Calu3 (cell line): ENCODE results near the gene INSRR. TPM values are rescaled to one million over a fixed set of nuclear protein-coding genes. Genes with fewer than 3 reads are reported as not detected.

Experiments
- BruUV-seq: library from RNA; stranded (reverse); fragments of 400-500 nt; replicated peaks from 2 replicates; lab custom pipeline; 2021; lab: Mats Ljungman, UMichigan
- CTCF ChIA-PET: fragments of 300-600 bp; sonication (Branson Sonifier 250); formaldehyde crosslinking; loops from one replicate; lab custom pipeline; 2022; ENCODE audit warnings: antibody characterized with exemption; lab: Charles Lee
- DNase-seq: peaks from one replicate; pipeline ENCODE4 v3.0.0; 2022
- H3K27ac Mint-ChIP-seq: one replicate; pipeline ENCODE4 v1.8.0; 2022; ENCODE audit warnings: mixed read lengths; ENCODE audit not compliant: unreplicated experiment
- H3K27me3 Mint-ChIP-seq: one replicate; pipeline ENCODE4 v1.8.0; 2022; ENCODE audit warnings: mixed read lengths; ENCODE audit not compliant: unreplicated experiment
- H3K36me3 Mint-ChIP-seq: one replicate; pipeline ENCODE4 v1.8.0; 2022; ENCODE audit warnings: mild to moderate bottlenecking, moderate library complexity, mixed read lengths; ENCODE audit not compliant: insufficient read depth, unreplicated experiment
- H3K4me1 Mint-ChIP-seq: one replicate; pipeline ENCODE4 v1.8.0; 2022; ENCODE audit warnings: mild to moderate bottlenecking, low read depth, mixed read lengths; ENCODE audit not compliant: unreplicated experiment
- H3K4me3 Mint-ChIP-seq: one replicate; pipeline ENCODE4 v1.8.0; 2022; ENCODE audit warnings: mild to moderate bottlenecking, low read depth, moderate library complexity, mixed read lengths; ENCODE audit not compliant: unreplicated experiment
- H3K9me3 Mint-ChIP-seq: one replicate; pipeline ENCODE4 v1.8.0; 2022; ENCODE audit warnings: low read depth, mixed read lengths; ENCODE audit not compliant: unreplicated experiment
- intact Hi-C: fragments of 100-400 bp; cut with micrococcal nuclease; formaldehyde crosslinking; loops from one replicate; pipeline ENCODE4 v1.10.0; 2022; ENCODE audit not compliant: unreplicated experiment
- total RNA-seq: library from RNA; stranded (reverse); gene quantifications from 2 replicates; pipeline ENCODE4 v1.2.3, GENCODE V29; 2022
- TF ChIP-seq, protein P1 (sequence below): fragments of 200-600 bp; IDR thresholded peaks from one replicate; pipeline ENCODE4 v1.8.0; 2022; ENCODE audit warnings: antibody characterized with exemption; ENCODE audit not compliant: unreplicated experiment

The INSRR gene
- total RNA-seq, 1 experiment from 2014 or later: not detected

GRCh38 chr1:156840186-156840897 is 18.6 kb downstream of the INSRR start:
- H3K4me3 Mint-ChIP-seq: no peak overlapping the region
- CTCF ChIA-PET: no interaction called here
- no peaks in the 10 kb centered on the region for H3K4me1 Mint-ChIP-seq
- H3K36me3 Mint-ChIP-seq: no peaks in the 10 kb centered on the region
- no peak for DNase-seq
- TF ChIP-seq, protein P1, sequence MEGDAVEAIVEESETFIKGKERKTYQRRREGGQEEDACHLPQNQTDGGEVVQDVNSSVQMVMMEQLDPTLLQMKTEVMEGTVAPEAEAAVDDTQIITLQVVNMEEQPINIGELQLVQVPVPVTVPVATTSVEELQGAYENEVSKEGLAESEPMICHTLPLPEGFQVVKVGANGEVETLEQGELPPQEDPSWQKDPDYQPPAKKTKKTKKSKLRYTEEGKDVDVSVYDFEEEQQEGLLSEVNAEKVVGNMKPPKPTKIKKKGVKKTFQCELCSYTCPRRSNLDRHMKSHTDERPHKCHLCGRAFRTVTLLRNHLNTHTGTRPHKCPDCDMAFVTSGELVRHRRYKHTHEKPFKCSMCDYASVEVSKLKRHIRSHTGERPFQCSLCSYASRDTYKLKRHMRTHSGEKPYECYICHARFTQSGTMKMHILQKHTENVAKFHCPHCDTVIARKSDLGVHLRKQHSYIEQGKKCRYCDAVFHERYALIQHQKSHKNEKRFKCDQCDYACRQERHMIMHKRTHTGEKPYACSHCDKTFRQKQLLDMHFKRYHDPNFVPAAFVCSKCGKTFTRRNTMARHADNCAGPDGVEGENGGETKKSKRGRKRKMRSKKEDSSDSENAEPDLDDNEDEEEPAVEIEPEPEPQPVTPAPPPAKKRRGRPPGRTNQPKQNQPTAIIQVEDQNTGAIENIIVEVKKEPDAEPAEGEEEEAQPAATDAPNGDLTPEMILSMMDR: no peak
- intact Hi-C loops: no loop called here
- H3K27ac Mint-ChIP-seq: no peak overlapping the region
- peaks cover 100% of the 10 kb centered on the region for H3K27me3 Mint-ChIP-seq
- BruUV-seq: no TSS peak
- peaks cover 2% of the 10 kb centered on the region for H3K9me3 Mint-ChIP-seq

- CTCF ChIA-PET: interaction anchor here (0.6 to 2.9 kb wide), 9 partner anchors 18 to 150 kb away, joined by 3 to 35 read pairs (median 4); partner anchors contain the start of genes INSRR and NTRK1
- Mint-ChIP-seq H3K27me3 (peaks cover 100% of the 10 kb centered on the region), H3K9me3 (peaks cover 2% of the 10 kb centered on the region), H3K36me3 (no peaks in the 10 kb centered on the region), H3K4me1 (no peaks in the 10 kb centered on the region), H3K27ac (no peak overlapping the region), H3K4me3 (no peak overlapping the region)
- BruUV-seq: no TSS peak
- intact Hi-C loops: loop anchor here (2.0 kb wide), 1 partner anchor 51 kb away; no protein-coding TSS in a partner anchor
- no peak for DNase-seq
- TF ChIP-seq, protein P1: no peak
Observed at GRCh38 chr1:156839426-156840109, 19.3 kb downstream of the INSRR start.

- no TSS peak for BruUV-seq
- Mint-ChIP-seq H3K36me3 (no peaks in the 10 kb centered on the region), H3K27ac (no peak overlapping the region), H3K4me3 (no peak overlapping the region), H3K9me3 (peaks cover 2% of the 10 kb centered on the region), H3K4me1 (no peaks in the 10 kb centered on the region), H3K27me3 (peaks cover 100% of the 10 kb centered on the region)
- DNase-seq: peak; percentile 47
- intact Hi-C loops: loop anchor here (2.0 kb wide), 1 partner anchor 52 kb away; no protein-coding TSS in a partner anchor
- TF ChIP-seq, protein P1: peak; percentile 93
- CTCF ChIA-PET: interaction anchor here (0.7 to 2.9 kb wide), 9 partner anchors 19 to 150 kb away, joined by 3 to 35 read pairs (median 4); partner anchors contain the start of genes INSRR and NTRK1
Observed at GRCh38 chr1:156838972-156839371, 19.9 kb downstream of the INSRR start.

DNA sequence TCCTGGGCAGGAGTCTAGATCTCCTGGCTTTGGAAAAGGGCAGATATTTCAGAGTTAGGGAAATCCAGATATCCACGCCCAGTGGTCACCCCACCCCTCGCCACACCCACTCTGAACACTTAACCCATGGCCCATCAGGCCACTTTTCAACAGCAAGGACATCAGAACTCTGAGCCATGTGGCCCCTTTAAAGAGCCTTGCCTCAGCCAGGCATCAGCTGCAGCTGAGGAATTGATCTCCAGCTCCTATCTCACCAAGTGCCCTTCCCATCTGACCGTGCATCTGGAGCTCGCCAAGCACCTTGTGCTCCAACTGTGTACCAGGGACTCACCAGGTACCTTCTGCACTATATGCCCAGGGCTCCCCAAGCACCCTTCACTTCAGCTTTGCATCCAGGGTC is 22.0 kb downstream of the INSRR start:
- H3K27ac Mint-ChIP-seq: no peak overlapping the region
- DNase-seq: no peak
- CTCF ChIA-PET: interaction anchor here (2.9 kb wide), 1 partner anchor 23 kb away, joined by 35 read pairs; the partner anchor contains the start of genes INSRR and NTRK1
- H3K36me3 Mint-ChIP-seq: no peaks in the 10 kb centered on the region
- TF ChIP-seq, protein P1: no peak
- intact Hi-C loops: no loop called here
- no TSS peak for BruUV-seq
- H3K9me3 Mint-ChIP-seq: no peaks in the 10 kb centered on the region
- H3K4me3 Mint-ChIP-seq: no peak overlapping the region
- H3K4me1 Mint-ChIP-seq: no peaks in the 10 kb centered on the region
- H3K27me3 Mint-ChIP-seq: peaks cover 100% of the 10 kb centered on the region
